8988T (cell line): Measurements from ENCODE around the gene ATP2C1.
"Not testable (repeated sequence)": the region's sequence is repeated elsewhere in the genome, so short reads cannot be mapped to it uniquely, and the experiment has no call there.

ENCODE experiments used
- DNase-seq: peaks from one replicate; pipeline ENCODE4 v3.0.0; 2011

Gene ATP2C1

DNA sequence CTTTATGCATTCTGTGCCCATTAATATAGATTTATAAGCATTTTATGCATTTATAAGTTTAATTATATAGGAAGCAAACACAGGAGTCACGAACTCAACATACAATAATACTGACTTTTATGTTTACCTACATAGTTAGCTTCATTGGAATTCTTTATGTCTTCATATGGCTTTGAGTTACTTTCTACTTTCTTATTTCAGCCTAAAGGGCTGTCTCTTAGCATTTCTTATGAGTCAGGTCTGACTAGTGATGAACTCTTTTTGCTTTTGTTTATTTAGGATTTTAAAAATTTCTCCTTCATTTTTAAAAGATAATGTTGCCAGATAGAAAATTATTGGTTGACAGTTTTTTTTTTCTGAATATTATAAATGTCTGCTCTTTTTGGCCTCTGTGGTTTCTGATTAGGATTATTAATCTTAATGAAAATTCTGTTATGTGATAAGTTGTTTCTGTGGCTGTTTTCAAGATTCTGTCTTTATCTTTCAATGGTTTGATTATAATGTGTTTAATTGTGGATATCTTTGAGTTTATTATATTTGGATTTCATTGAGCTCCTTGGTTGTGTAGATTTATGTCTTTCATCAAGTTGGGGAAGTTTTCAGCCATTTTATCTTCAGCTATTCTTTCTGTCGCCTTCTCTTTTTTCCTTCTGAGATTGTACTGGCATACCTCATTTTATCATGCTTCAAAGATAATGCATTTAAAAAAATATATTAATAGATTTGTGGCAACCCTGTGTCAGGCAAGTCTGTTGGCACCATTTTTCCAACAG lies 54.3 kb downstream of the ATP2C1 start:
- DNase-seq: no peak

- no peak for DNase-seq
Observed at GRCh38 chr3:130948929-130949328, 55.0 kb downstream of the ATP2C1 start.

GRCh38 chr3:130950124-130950523 lies 56.2 kb downstream of the ATP2C1 start:
- DNase-seq: no peak

- DNase-seq: no peak
Observed at GRCh38 chr3:130950641-130951040, 56.8 kb downstream of the ATP2C1 start.

GRCh38 chr3:130955481-130955880 lies 61.6 kb downstream of the ATP2C1 start:
- no peak for DNase-seq

GRCh38 chr3:130956281-130956680 lies 62.4 kb downstream of the ATP2C1 start:
- no peak for DNase-seq

DNA sequence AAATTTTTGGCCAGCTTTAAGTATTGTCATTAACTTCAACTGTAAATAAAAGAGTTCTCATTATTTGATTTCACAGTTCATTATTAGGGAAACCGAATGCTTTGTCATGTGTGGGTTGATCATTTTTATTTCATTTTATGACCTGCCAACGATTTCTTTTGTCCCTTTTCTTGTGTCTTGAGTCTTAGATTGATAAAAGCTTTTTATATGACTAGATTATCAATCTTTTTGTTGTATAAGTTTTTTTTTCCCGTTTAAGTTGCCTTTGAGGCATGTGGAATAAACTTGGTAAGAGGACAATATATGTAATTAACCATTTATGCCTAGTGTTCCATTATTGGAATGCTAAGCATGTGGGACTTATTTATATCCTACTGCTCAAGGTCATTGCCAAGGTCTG lies 62.8 kb downstream of the ATP2C1 start:
- no peak for DNase-seq

GRCh38 chr3:130960139-130960795 lies 66.4 kb downstream of the ATP2C1 start:
- DNase-seq: no peak

- no peak for DNase-seq
Observed at GRCh38 chr3:130961458-130961857, 67.6 kb downstream of the ATP2C1 start.

GRCh38 chr3:130963444-130963843 lies 69.6 kb downstream of the ATP2C1 start:
- no peak for DNase-seq

- DNase-seq: no peak
Observed at GRCh38 chr3:130963878-130964277, 70.0 kb downstream of the ATP2C1 start.

- DNase-seq: no peak
Observed at GRCh38 chr3:130967281-130967680, 73.4 kb downstream of the ATP2C1 start.

DNA sequence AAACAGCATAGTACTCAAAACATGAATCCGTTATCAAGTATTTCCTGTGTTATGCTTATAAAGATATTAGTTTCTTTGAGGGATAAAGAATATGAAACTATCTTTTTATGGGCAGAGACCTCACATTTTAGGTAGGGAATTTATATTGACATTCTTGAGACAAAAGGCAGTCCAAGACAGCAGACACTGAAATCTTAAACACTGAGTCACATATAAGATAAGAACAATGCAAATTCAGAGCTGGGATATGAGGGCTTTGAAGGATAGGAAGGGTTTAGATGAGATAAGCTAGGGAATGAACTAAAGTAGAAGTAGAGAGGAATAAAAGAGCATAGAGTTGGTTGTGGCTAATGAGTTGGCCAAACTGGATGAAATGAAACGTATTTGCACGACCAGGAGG lies 74.3 kb downstream of the ATP2C1 start:
- no peak for DNase-seq

DNA sequence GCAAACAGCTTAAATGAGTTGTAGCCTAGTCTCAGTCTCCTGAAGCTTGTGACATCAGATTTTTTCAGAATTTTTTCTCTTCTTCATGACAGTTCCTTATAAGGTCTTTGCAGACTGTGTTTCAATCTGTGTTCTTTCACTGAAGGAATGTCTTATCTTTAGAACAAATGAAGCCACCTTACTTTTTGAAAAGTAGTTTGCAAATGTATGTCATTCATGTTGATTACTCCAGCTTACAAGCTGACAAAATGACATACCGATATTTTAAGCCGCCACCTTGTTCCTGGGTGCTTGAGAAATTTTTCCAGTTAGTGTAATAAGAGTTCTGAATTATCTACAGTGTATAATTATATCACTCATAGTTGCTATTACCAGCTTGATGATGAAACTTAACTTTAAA lies 75.7 kb downstream of the ATP2C1 start:
- DNase-seq: no peak

DNA sequence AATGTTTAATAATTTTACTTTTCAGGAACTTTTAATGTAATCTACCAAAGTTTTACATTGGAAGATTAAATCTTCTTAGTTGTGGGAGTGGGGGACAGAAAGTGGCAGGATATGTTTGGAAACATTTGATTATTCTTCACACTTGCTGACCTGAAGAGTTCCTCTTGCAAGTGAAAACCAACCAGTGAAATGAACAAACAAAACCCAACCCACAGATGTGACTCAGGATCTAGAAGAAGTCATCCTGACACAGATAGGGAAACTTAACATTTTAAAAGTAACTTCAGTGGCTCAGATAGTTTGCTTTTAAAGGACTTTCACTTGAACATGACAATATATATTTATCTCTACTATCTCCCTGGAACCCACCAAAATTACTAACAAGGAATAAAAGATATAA lies 77.3 kb downstream of the ATP2C1 start:
- no peak for DNase-seq

- DNase-seq: not testable (repeated sequence)
Observed at GRCh38 chr3:130972592-130972991, 78.7 kb downstream of the ATP2C1 start.

GRCh38 chr3:130973406-130973805 lies 79.5 kb downstream of the ATP2C1 start:
- DNase-seq: no peak

DNA sequence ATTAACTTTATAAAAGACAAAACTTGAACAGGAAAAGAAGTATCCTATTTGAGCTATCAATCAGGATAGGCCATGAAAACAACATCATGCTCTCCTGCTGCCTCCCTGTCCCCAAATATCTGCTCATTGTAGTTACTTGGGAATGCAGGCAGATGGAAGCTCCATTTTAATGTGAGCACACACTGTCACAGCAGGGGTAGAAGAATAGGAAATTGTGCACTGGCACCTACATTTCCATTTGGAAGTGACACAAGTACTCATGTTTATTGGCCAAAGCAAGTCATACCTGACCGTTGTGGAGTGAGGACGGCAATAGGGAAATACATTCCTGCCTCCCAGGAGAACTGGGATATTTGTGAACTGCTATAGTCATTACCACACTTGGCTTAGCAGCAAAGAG lies 80.3 kb downstream of the ATP2C1 start:
- DNase-seq: no peak

DNA sequence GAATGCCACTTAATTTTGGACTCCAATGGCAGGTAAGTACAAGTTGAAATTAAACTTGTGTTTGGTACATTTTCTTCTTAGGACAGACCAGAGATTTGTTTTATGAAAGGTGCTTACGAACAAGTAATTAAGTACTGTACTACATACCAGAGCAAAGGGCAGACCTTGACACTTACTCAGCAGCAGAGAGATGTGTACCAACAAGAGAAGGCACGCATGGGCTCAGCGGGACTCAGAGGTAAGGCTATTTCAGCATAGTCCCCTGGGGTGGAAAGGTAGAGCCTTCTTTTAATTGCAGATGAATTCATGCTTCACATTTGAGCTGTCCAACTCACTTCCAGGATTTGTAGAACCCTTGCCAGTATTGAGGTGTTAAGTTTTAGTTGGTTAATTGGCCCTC lies 81.4 kb downstream of the ATP2C1 start:
- DNase-seq: no peak

- DNase-seq: no peak
Observed at GRCh38 chr3:130976706-130977105, 82.8 kb downstream of the ATP2C1 start.

DNA sequence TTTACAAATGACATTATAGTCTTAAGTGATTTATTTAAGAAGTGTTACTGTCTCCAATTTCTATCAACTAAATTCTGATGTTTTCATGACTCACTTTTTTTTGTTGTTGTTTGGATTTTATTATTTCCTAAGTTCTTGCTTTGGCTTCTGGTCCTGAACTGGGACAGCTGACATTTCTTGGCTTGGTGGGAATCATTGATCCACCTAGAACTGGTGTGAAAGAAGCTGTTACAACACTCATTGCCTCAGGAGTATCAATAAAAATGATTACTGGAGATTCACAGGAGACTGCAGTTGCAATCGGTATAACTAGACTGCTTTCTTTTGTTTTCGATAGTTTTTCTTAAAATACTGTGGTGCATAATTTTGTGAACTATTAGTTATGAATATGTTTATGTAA lies 85.2 kb downstream of the ATP2C1 start:
- no peak for DNase-seq

- no peak for DNase-seq
Observed at GRCh38 chr3:130981469-130981868, 87.6 kb downstream of the ATP2C1 start.

GRCh38 chr3:130990282-130990681 lies 96.4 kb downstream of the ATP2C1 start:
- no peak for DNase-seq

DNA sequence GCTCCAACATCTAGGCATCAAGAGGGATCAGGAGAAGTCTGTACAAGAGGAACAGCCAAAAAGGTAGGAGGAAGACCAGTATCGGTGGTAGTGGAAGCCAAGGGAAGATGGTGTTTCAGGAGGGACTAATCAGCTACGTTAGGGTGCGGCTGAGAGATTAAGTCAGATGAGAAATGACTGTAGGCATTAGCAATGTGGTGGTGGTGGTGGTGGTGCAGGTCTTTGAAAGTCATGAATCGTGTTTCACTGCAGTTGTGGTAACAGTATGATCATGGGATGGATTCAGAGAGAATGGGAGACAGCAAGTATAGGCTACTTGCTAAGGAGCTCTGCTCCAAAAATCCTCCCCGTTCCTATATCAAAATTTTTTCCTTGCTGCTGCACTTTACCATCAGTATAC lies 97.2 kb downstream of the ATP2C1 start:
- no peak for DNase-seq

GRCh38 chr3:130992344-130992743 lies 98.5 kb downstream of the ATP2C1 start:
- DNase-seq: no peak
